ENCODE results near the gene KY.

The KY gene

DNA sequence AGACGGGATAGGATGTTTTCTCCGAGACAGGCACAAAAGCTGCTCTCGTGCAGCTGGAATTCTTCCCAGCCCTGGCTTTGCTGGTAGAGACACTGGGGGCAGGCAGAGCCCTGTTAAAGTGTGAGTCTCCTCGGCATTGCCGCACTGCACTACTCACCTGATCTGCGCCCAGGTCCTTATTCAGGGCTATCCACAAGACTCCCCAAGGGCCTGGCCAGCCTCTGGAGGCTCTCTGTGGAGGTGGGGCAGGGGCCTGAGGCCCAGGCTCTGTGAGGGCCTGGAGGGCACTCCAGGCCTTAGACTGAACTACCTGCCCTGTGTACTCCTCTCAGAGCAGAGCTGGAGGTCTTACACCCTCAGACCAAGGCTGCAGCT lies 48.4 kb downstream of the KY start:
- no peaks in the 10 kb centered on the region for H3K36me3 ChIP-seq (ENCODE audit: control insufficient read depth, insufficient read depth, low read length)
- no peak for TF ChIP-seq CTCF (IDR thresholded peaks at IDR 0.05; ENCODE audit: insufficient read depth, low read length, poor library complexity, severe bottlenecking)
- DNase-seq (ENCODE audit: extremely low read depth, insufficient read length): no peak
- H3K27me3 ChIP-seq (replicated peaks; ENCODE audit: control insufficient read depth, insufficient read depth, low read length): peaks cover 3% of the 10 kb centered on the region; the same call in 1 of the 2 replicates
- H3K4me3 ChIP-seq (replicated peaks; ENCODE audit: low read depth, low read length): no peak overlapping the region

GRCh38 chr3:134601539-134602439 lies 49.0 kb downstream of the KY start:
- Histone ChIP-seq H3K27me3 (replicated peaks; ENCODE audit: control insufficient read depth, insufficient read depth, low read length) (no peaks in the 10 kb centered on the region), H3K36me3 (ENCODE audit: control insufficient read depth, insufficient read depth, low read length) (no peaks in the 10 kb centered on the region), H3K4me3 (replicated peaks; ENCODE audit: low read depth, low read length) (no peak overlapping the region)
- no peak for TF ChIP-seq CTCF (IDR thresholded peaks at IDR 0.05; ENCODE audit: insufficient read depth, low read length, poor library complexity, severe bottlenecking)
- DNase-seq (ENCODE audit: extremely low read depth, insufficient read length): no peak

GRCh38 chr3:134600685-134601463 lies 49.9 kb downstream of the KY start:
- H3K4me3 ChIP-seq (replicated peaks; ENCODE audit: low read depth, low read length): no peak overlapping the region
- DNase-seq (ENCODE audit: extremely low read depth, insufficient read length): peak; percentile 48
- H3K27me3 ChIP-seq (replicated peaks; ENCODE audit: control insufficient read depth, insufficient read depth, low read length): no peaks in the 10 kb centered on the region
- peak; percentile 99 for TF ChIP-seq CTCF (IDR thresholded peaks at IDR 0.05; ENCODE audit: insufficient read depth, low read length, poor library complexity, severe bottlenecking)
- H3K36me3 ChIP-seq (ENCODE audit: control insufficient read depth, insufficient read depth, low read length): no peaks in the 10 kb centered on the region

GRCh38 chr3:134600206-134600605 lies 50.6 kb downstream of the KY start:
- no peak for DNase-seq (ENCODE audit: extremely low read depth, insufficient read length)
- H3K4me3 ChIP-seq (replicated peaks; ENCODE audit: low read depth, low read length): no peak overlapping the region
- H3K36me3 ChIP-seq (ENCODE audit: control insufficient read depth, insufficient read depth, low read length): no peaks in the 10 kb centered on the region
- H3K27me3 ChIP-seq (replicated peaks; ENCODE audit: control insufficient read depth, insufficient read depth, low read length): no peaks in the 10 kb centered on the region
- TF ChIP-seq CTCF (IDR thresholded peaks at IDR 0.05; ENCODE audit: insufficient read depth, low read length, poor library complexity, severe bottlenecking): no peak

DNA sequence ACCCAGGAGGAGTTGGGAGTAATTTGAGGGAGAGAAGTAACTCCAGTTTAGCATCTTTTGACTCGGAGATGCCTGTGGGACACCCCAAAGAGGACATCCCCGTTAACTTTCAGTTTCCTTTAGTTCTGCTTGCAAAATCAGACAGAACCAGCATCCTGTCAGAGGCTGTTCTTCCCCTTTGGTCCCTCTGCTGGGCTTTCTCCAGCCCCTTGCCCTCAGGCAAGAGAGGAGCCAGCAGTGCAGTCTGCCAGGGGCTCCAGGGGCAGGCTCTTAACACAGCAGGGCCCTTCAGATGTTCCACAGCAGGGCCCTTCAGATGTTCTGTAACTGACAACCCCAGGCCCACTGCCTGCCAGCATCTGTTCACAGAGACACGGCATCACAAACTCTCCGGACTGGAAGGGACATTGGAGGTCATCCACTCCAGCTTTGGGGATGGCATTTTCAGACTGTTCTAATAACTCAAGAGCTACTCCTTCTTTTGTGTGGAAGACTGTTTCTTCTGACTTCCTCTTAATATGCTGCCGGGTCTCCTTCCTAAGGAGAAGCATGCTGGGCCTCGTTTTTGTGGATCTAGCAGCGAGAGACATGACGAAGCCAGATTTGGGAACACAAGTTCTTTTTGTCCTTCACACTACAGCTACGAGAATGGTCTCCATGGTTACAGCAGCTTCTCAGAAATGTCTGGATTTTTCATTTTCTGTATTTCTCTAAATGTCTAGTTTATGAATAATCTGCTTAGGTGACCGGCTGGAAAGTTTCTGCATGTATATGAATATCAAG lies 51.9 kb downstream of the KY start:
- Histone ChIP-seq H3K27me3 (replicated peaks; ENCODE audit: control insufficient read depth, insufficient read depth, low read length) (no peaks in the 10 kb centered on the region), H3K4me3 (replicated peaks; ENCODE audit: low read depth, low read length) (no peak overlapping the region), H3K36me3 (ENCODE audit: control insufficient read depth, insufficient read depth, low read length) (no peaks in the 10 kb centered on the region)
- no peak for DNase-seq (ENCODE audit: extremely low read depth, insufficient read length)
- TF ChIP-seq CTCF (IDR thresholded peaks at IDR 0.05; ENCODE audit: insufficient read depth, low read length, poor library complexity, severe bottlenecking): no peak
